Uterus (tissue), 4 donors: ENCODE data around the gene MPC1. TPM values are rescaled to one million over a fixed set of nuclear protein-coding genes. Genes with fewer than 3 reads are reported as not detected.

ENCODE experiments used
- DNase-seq, 2 donors: peaks; one replicate each; pipeline ENCODE4 v3.0.0-alpha.2; 2019 to 2020
- H3K27ac ChIP-seq, 2 donors: fragments of 200-600 bp; sonication (generic); 1 replicate in 1 of 2; 2 replicates in 1 of 2; pipeline ENCODE4 v1.5.1; 2016 to 2018
- H3K27me3 ChIP-seq, 2 donors: fragments of 200-600 bp; sonication (generic); one replicate each; pipeline ENCODE4 v1.5.1; 2018 to 2019; ENCODE audit warnings: control low read depth in 1 of 2
- H3K36me3 ChIP-seq, 2 donors: fragments of 200-600 bp; sonication (generic); one replicate each; pipeline ENCODE4 v1.5.1; 2019; ENCODE audit warnings: control low read depth in 1 of 2
- H3K4me1 ChIP-seq, 2 donors: fragments of 200-600 bp; sonication (generic); one replicate each; pipeline ENCODE4 v1.5.1; 2018 to 2019; ENCODE audit warnings: control low read depth in 1 of 2
- H3K4me3 ChIP-seq, 2 donors: fragments of 200-600 bp; sonication (generic); 1 replicate in 1 of 2; 2 replicates in 1 of 2; pipeline ENCODE4 v1.5.1; 2018 to 2019; ENCODE audit warnings: mild to moderate bottlenecking in 1 of 2
- H3K9me3 ChIP-seq, 2 donors: fragments of 200-600 bp; sonication (generic); one replicate each; pipeline ENCODE4 v1.5.1; 2019; ENCODE audit warnings: control low read depth in 1 of 2
- CTCF ChIP-seq, 4 experiments: fragments of 200-600 bp in 2 of 4; fragments of 450-650 bp in 2 of 4; sonication (generic) in 2 of 4; IDR thresholded peaks; one replicate each; pipeline ENCODE4 v1.5.1; 2016 to 2019; ENCODE audit warnings: antibody characterized with exemption in 4 of 4, mild to moderate bottlenecking in 2 of 4, moderate library complexity in 1 of 4
- POLR2A ChIP-seq, 2 donors: fragments of 450-650 bp; IDR thresholded peaks; one replicate each; pipeline ENCODE4 v1.6.1; 2016; ENCODE audit warnings: antibody characterized with exemption in 2 of 2, mild to moderate bottlenecking in 1 of 2, moderate library complexity in 1 of 2
- intact Hi-C: fragments of 100-400 bp; cut with DNase I; formaldehyde crosslinking; loops from one replicate; pipeline ENCODE4 v1.15.1; 2023; ENCODE audit warnings: low total_unique reads
- total RNA-seq, 4 donors: library from RNA; depleted of rRNA in 3 of 4; stranded (reverse); fragments of >200 nt in 3 of 4; gene quantifications; one replicate each; pipeline versions ENCODE4 v1.1.0 to v1.2.4, GENCODE V29; 2014 to 2023
- donor health status: DM: yes; HTN: yes; CAD: no.

The MPC1 gene
- total RNA-seq, 4 donors from 2014 or later, result 14.1 to 62.1 (median 41.7) TPM

GRCh38 chr6:166422201-166422940, 39.6 kb upstream of the MPC1 start:
- Histone ChIP-seq H3K9me3 (no peaks in the 10 kb centered on the region), H3K27me3 (no peaks in the 10 kb centered on the region), H3K36me3 (no peaks in the 10 kb centered on the region), H3K4me3 (no peak overlapping the region), H3K27ac (no peak overlapping the region), H3K4me1 (no peaks in the 10 kb centered on the region)
- no peak for DNase-seq
- intact Hi-C loops, result no loop called here
- TF ChIP-seq CTCF (IDR thresholded peaks at IDR 0.05) (no peak), POLR2A (IDR thresholded peaks at IDR 0.05) (no peak)

GRCh38 chr6:166420351-166420750, 37.6 kb upstream of the MPC1 start:
- H3K27ac ChIP-seq, result no peak overlapping the region
- no peaks in the 10 kb centered on the region for H3K9me3 ChIP-seq
- TF ChIP-seq CTCF (IDR thresholded peaks at IDR 0.05) (peak in 1 of 4 experiments; percentile 10), POLR2A (IDR thresholded peaks at IDR 0.05) (no peak)
- H3K4me3 ChIP-seq, result no peak overlapping the region
- intact Hi-C loops, result no loop called here
- H3K4me1 ChIP-seq, result no peaks in the 10 kb centered on the region
- no peaks in the 10 kb centered on the region for H3K36me3 ChIP-seq
- no peaks in the 10 kb centered on the region for H3K27me3 ChIP-seq
- no peak for DNase-seq

GRCh38 chr6:166419717-166420116, 37.0 kb upstream of the MPC1 start:
- TF ChIP-seq CTCF (IDR thresholded peaks at IDR 0.05), result no peak
- no peak for TF ChIP-seq POLR2A (IDR thresholded peaks at IDR 0.05)
- H3K9me3 ChIP-seq, result no peaks in the 10 kb centered on the region
- no peaks in the 10 kb centered on the region for H3K4me1 ChIP-seq
- H3K27ac ChIP-seq, result no peak overlapping the region
- DNase-seq, result no peak
- H3K36me3 ChIP-seq, result no peaks in the 10 kb centered on the region
- H3K27me3 ChIP-seq, result no peaks in the 10 kb centered on the region
- no peak overlapping the region for H3K4me3 ChIP-seq
- intact Hi-C loops, result no loop called here

GRCh38 chr6:166419286-166419685, 36.5 kb upstream of the MPC1 start:
- no peak overlapping the region for H3K27ac ChIP-seq
- H3K4me3 ChIP-seq, result no peak overlapping the region
- H3K27me3 ChIP-seq, result no peaks in the 10 kb centered on the region
- TF ChIP-seq POLR2A (IDR thresholded peaks at IDR 0.05), result no peak
- TF ChIP-seq CTCF (IDR thresholded peaks at IDR 0.05), result no peak
- no peak for DNase-seq
- intact Hi-C loops, result no loop called here
- H3K9me3 ChIP-seq, result no peaks in the 10 kb centered on the region
- H3K36me3 ChIP-seq, result no peaks in the 10 kb centered on the region
- no peaks in the 10 kb centered on the region for H3K4me1 ChIP-seq

GRCh38 chr6:166418691-166419143, 36.0 kb upstream of the MPC1 start:
- no peaks in the 10 kb centered on the region for H3K9me3 ChIP-seq
- H3K36me3 ChIP-seq, result no peaks in the 10 kb centered on the region
- H3K27me3 ChIP-seq, result no peaks in the 10 kb centered on the region
- TF ChIP-seq POLR2A (IDR thresholded peaks at IDR 0.05) (no peak), CTCF (IDR thresholded peaks at IDR 0.05) (no peak)
- intact Hi-C loops, result no loop called here
- no peak overlapping the region for H3K27ac ChIP-seq
- no peak for DNase-seq
- H3K4me3 ChIP-seq, result no peak overlapping the region
- H3K4me1 ChIP-seq, result no peaks in the 10 kb centered on the region
